ENCODE results near the gene RAPH1.

The RAPH1 gene

DNA sequence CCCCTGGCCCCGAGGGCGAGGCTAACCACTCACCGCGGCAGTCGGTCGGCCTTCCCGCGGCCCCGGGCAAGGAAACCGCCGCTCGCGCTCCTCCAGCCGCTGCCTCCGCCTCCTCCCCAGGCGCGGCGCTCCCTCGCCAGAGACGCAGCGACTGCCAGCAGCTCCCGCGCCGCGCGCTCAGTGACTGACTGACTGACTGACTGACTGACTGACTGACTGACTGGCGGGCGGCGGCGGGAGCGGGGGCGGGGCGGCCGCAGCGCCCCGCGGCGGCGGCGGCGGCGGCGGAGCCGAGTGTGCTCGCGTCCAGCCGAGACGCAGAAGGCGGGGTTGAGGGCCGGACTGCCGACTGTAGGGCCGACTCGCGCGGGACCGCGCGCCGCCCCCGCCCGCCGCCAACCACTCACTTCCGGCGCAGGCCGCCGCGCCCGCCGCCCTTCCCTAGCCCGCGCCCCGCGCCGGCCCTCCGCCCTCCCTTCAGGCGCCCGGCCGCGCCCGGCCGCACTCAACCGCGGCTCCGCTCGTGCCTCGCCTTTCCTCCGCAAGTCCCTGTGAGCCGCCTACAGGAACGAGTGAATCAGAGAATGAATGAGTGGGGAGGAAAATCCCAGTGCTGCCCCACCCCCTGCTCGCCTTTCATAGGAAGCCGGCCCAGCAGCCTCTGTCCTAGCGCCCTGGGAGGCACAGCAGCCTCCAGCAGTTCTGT, at the start of gene RAPH1:
TSS of gene RAPH1 (minus strand) at position 224 of the 706 bp plus-strand sequence. CDS start 39,948 bp downstream, outside the sequence.
- peak; percentile 90 for DNase-seq (ENCODE audit: low read depth)

GRCh38 chr2:203584784-203585183, 49.7 kb upstream of the RAPH1 start:
- no peak for DNase-seq (ENCODE audit: low read depth)

DNA sequence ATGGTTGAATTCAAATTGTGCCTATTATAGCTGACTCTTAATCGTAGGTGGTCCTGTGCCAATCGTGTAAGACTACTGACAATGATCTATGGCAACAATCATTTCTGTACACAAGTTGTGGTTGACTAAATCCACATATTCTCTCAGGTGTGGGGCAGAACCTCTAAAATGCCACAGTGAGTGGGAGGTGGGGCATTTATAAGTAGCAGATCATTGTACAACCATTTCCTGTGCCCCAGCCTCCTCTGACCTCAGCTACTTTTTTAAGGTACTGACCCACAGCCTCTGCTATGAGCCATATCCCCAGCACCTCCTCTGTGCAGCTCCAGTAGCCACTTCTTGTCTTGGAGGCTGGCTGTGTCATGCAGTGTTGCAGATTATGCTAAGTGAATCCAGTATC, 48.6 kb upstream of the RAPH1 start:
- peak; percentile 70 for DNase-seq (ENCODE audit: low read depth)

GRCh38 chr2:203583084-203583695, 48.1 kb upstream of the RAPH1 start:
- peak; percentile 42 for DNase-seq (ENCODE audit: low read depth)

GRCh38 chr2:203582468-203582867, 47.4 kb upstream of the RAPH1 start:
- DNase-seq (ENCODE audit: low read depth) = peak; percentile 69

DNA sequence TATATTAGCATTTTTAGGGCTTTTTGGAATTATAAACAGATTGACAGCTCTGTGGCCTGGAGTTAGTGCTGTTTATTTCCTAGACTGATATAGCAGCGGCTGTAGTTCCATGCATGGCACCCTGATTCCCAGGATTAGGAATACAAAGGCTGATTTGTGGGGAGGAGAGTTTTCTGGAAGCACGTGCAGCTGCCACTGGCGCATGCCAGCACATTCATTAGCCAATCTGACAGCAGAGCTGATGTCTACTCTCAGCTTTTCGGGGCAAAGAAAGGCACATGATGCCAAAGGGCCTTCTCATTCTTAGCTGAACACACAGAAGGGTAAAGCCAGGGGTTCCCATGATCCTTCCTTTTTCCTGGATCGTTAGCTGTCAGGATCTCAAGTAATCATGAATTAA, 45.7 kb upstream of the RAPH1 start:
- DNase-seq (ENCODE audit: low read depth) = no peak

DNA sequence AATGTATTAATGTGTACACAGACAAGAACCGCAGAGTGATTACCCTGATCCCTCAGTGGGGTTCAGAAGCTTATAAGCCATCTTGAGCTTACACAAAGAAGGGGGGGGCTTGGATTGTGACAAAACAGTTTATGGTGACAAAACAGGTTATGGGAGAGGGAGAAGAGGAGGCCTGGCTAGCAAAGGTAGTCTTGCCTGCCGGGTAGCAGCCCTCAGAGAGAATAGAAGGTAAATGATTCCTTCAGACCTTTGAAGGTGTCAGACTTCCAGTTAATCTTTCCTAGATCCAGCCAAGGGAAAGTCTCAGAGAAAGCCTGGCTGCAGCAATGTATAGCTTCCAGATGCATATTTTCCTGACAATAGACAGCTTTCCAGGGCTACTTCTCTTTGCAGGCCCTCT, 44.6 kb upstream of the RAPH1 start:
- no peak for DNase-seq (ENCODE audit: low read depth)

- DNase-seq (ENCODE audit: low read depth) = peak; percentile 92
Observed at GRCh38 chr2:203578759-203579643, 43.9 kb upstream of the RAPH1 start.

GRCh38 chr2:203574824-203575223, 39.7 kb upstream of the RAPH1 start:
- DNase-seq (ENCODE audit: low read depth) = no peak

DNA sequence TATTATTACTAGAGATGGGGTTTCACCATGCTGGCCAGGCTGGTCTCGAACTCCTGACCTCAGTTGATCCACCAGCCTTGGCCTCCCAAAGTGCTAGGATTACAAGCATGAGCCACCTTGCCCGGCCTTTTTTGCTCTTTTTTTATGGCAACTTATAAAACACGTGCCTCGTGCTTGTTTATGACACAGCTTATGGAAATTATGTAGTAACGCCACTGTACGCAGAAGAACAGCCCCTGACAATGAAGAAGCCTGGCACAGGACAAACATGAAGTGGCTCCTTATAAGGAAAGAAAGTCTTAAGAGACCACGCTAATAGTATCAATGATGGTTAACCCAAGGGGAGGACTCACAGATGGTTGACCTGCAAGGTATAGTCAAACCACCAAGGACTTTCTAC, 37.2 kb upstream of the RAPH1 start:
- DNase-seq (ENCODE audit: low read depth) = no peak

DNA sequence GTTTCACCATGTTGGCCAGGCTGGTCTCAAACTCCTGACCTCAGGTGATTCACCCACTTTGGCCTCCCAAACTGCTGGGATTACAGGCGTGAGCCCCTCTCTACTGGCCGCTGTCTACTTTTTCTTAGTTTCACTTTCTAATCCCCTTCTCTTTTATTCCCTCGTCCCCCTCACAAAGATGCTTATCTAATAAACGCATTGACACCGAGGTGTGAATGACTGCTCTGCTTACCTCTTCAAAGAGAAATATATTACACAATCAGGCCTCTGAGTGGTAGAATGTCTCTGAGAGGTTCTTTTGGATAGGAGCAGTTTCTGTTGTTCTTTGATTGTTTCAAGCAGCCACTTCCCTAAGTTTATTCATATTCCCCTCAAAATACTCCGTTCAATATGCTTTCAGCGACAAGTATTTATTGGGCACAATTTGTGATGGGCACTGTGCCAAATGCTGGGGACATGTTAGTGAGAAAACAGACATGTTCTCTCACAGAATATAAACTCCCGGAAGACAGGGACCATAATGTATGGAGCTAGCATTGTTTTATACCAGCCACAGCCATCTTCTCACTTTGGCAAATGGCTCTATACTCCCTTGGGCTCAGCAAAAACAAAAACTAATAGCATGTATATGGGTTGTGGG, 34.7 kb upstream of the RAPH1 start:
- no peak for DNase-seq (ENCODE audit: low read depth)

DNA sequence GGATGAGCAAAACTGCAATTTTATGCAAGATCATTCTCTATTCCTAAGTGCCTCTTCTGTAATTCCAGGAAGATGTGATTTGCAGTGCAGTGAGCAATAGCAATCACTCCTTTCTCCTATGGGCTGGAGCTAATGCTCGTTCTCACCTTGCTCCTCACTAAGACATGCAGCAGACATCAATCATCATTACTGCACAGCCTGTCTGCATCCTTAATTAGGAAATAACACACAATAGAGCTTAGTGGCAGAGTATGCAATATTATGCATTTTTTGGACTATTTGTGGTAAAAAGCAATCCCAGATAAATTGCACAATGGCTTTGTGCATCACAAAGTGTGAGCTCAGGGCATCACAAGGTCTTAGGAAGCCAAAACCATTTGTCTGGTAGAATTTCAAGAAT, 32.6 kb upstream of the RAPH1 start:
- DNase-seq (ENCODE audit: low read depth) = peak; percentile 41

GRCh38 chr2:203566161-203566560, 31.1 kb upstream of the RAPH1 start:
- no peak for DNase-seq (ENCODE audit: low read depth)

GRCh38 chr2:203565076-203565475, 30.0 kb upstream of the RAPH1 start:
- DNase-seq (ENCODE audit: low read depth) = no peak

GRCh38 chr2:203562268-203562667, 27.2 kb upstream of the RAPH1 start:
- no peak for DNase-seq (ENCODE audit: low read depth)

- no peak for DNase-seq (ENCODE audit: low read depth)
Observed at GRCh38 chr2:203559641-203560040, 24.5 kb upstream of the RAPH1 start.

DNA sequence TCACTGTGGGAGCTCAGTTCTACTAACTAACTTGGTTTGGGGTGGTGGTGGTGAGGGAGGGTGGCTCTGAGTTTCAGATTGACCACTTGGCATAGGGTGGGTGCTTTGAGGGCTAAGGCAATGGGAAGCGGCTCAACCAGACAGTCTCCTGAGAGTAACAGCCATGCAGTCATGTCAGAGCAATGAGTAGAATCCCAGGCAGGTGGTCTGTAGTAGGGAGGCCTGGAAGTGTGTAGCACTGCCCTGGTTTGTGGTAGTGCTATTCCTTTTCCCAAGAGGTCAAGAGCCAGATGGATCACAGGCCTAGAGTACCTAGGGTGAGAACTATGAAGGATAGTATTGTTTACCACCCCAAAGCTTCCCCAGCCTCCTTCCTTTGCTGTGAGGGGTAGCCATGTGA, 18.7 kb upstream of the RAPH1 start:
- DNase-seq (ENCODE audit: low read depth) = no peak

- peak; percentile 74 for DNase-seq (ENCODE audit: low read depth)
Observed at GRCh38 chr2:203551778-203552177, 16.7 kb upstream of the RAPH1 start.

- DNase-seq (ENCODE audit: low read depth) = no peak
Observed at GRCh38 chr2:203550266-203550665, 15.2 kb upstream of the RAPH1 start.

GRCh38 chr2:203549406-203549805, 14.3 kb upstream of the RAPH1 start:
- peak; percentile 28 for DNase-seq (ENCODE audit: low read depth)

GRCh38 chr2:203548887-203549286, 13.8 kb upstream of the RAPH1 start:
- no peak for DNase-seq (ENCODE audit: low read depth)

DNA sequence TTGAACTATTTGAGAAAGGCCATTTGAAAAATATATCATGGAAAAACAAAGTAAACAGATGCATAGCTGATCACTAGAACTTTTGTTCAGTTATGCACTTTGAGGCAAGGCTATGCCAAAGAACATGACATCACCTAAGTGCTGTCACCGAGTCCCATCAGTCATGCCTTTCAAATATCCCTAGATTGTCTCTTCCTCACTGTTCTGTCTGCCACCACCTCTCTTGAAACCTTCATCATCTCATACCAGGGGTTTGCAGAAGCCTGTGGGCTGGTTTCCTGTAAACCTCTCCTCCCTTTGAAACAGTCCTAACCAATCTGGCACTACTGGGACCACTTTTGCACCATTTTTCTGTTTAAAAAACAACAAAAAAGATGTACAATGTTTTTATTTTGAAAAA, 12.3 kb upstream of the RAPH1 start:
- DNase-seq (ENCODE audit: low read depth) = no peak

Measured in iris pigment epithelial cell (primary cell).